ELR (cell line): ENCODE results near the gene UCHL5.
"Not testable (repeated sequence)": the region's sequence is repeated elsewhere in the genome, so short reads cannot be mapped to it uniquely, and the experiment has no call there.

ENCODE experiments used
- DNase-seq: peaks from one replicate; pipeline ENCODE4 v3.0.0-alpha.2; 2015; ENCODE audit warnings: low read depth

The UCHL5 gene

GRCh38 chr1:193065954-193066353 lies 6.8 kb upstream of the UCHL5 start:
- DNase-seq: no peak

GRCh38 chr1:193062698-193063463 lies 3.7 kb upstream of the UCHL5 start:
- peak; percentile 76 for DNase-seq

- peak; percentile 45 for DNase-seq
Observed at GRCh38 chr1:193060938-193061337, 1.8 kb upstream of the UCHL5 start.

- peak; percentile 36 for DNase-seq
Observed at GRCh38 chr1:193060406-193060805, 1.2 kb upstream of the UCHL5 start.

GRCh38 chr1:193060115-193060403 lies 899 bp upstream of the UCHL5 start:
- DNase-seq: no peak

- peak; percentile 66 for DNase-seq
Observed at GRCh38 chr1:193058529-193059281, 455 bp downstream of the UCHL5 start.

- DNase-seq: no peak
Observed at GRCh38 chr1:193054169-193054675, 4.9 kb downstream of the UCHL5 start.

GRCh38 chr1:193048913-193049312 lies 10.2 kb downstream of the UCHL5 start:
- DNase-seq: not testable (repeated sequence)

- no peak for DNase-seq
Observed at GRCh38 chr1:193042766-193043691, 16.1 kb downstream of the UCHL5 start.

- DNase-seq: no peak
Observed at GRCh38 chr1:193040011-193040410, 19.1 kb downstream of the UCHL5 start.

GRCh38 chr1:193036337-193037047 lies 22.7 kb downstream of the UCHL5 start:
- no peak for DNase-seq

- no peak for DNase-seq
Observed at GRCh38 chr1:193033610-193034009, 25.6 kb downstream of the UCHL5 start.

- DNase-seq: not testable (repeated sequence)
Observed at GRCh38 chr1:193032643-193033427, 26.3 kb downstream of the UCHL5 start.

- peak; percentile 36 for DNase-seq
Observed at GRCh38 chr1:193031431-193031830, 27.7 kb downstream of the UCHL5 start.

- no peak for DNase-seq
Observed at GRCh38 chr1:193030280-193030679, 28.9 kb downstream of the UCHL5 start.

GRCh38 chr1:193025218-193025617 lies 33.9 kb downstream of the UCHL5 start:
- DNase-seq: no peak

- peak; percentile 70 for DNase-seq
Observed at GRCh38 chr1:193019442-193020026, 39.6 kb downstream of the UCHL5 start.

GRCh38 chr1:193016788-193017187 lies 42.4 kb downstream of the UCHL5 start:
- DNase-seq: no peak

GRCh38 chr1:193014400-193014799 lies 44.8 kb downstream of the UCHL5 start:
- no peak for DNase-seq

GRCh38 chr1:193013707-193014106 lies 45.5 kb downstream of the UCHL5 start:
- no peak for DNase-seq
